Body of pancreas (tissue), 4 donors: ENCODE measurements around the gene CNP. TPM values are rescaled to one million over a fixed set of nuclear protein-coding genes. Genes with fewer than 3 reads are reported as not detected.
"Not testable (repeated sequence)": the region's sequence is repeated elsewhere in the genome, so short reads cannot be mapped to it uniquely, and the experiment has no call there.

Experiments used
- ATAC-seq: fragments of 150-250 bp; one replicate; pipeline ENCODE4 v1.9.1; 2016
- DNase-seq, 4 donors: peaks; one replicate each; pipeline ENCODE4 v3.0.0-alpha.2; 2019
- H3K27ac ChIP-seq, 4 donors: fragments of 200-600 bp; sonication (generic); 1 replicate in 3 of 4; 2 replicates in 1 of 4; pipeline versions ENCODE4 v1.5.1 to v1.6.1; 2016 to 2019; ENCODE audit warnings: mild to moderate bottlenecking in 1 of 4, mixed read lengths in 1 of 4, moderate library complexity in 1 of 4
- H3K27me3 ChIP-seq, 2 donors: fragments of 200-600 bp; sonication (generic); one replicate each; pipeline ENCODE4 v1.6.0; 2016; ENCODE audit warnings: mild to moderate bottlenecking in 1 of 2
- H3K36me3 ChIP-seq, 2 donors: fragments of 200-600 bp; sonication (generic); replicated peaks in 1 of 2; 2 replicates each; pipeline ENCODE4 v1.5.1; 2016; ENCODE audit warnings: low read depth in 2 of 2; ENCODE audit not compliant: insufficient read depth in 1 of 2
- H3K4me1 ChIP-seq: fragments of 200-600 bp; sonication (generic); one replicate; pipeline ENCODE4 v1.6.0; 2016
- H3K4me3 ChIP-seq, 2 donors: fragments of 200-600 bp; sonication (generic); 1 replicate in 1 of 2; 2 replicates in 1 of 2; pipeline ENCODE4 v1.5.1; 2016 to 2019
- H3K9me3 ChIP-seq, 3 donors: fragments of 200-600 bp; sonication (generic); 1 replicate in 2 of 3; 2 replicates in 1 of 3; pipeline ENCODE4 v1.5.1; 2016
- CTCF ChIP-seq, 7 experiments: fragments of 450-650 bp in 4 of 7; fragments of 200-600 bp in 3 of 7; sonication (generic) in 3 of 7; IDR thresholded peaks; one replicate each; pipeline ENCODE4 v1.5.1; 2016 to 2019; ENCODE audit warnings: antibody characterized with exemption in 7 of 7
- POLR2A ChIP-seq, 3 donors: fragments of 450-650 bp; IDR thresholded peaks; one replicate each; pipeline ENCODE4 v1.6.1; 2016; ENCODE audit warnings: antibody characterized with exemption in 3 of 3, mild to moderate bottlenecking in 2 of 3
- WGBS, 2 donors: methylation state at CpG; one replicate each; pipeline ENCODE4 v1.1.5; 2017; 5-methylcytosine and 5-hydroxymethylcytosine counted together
- intact Hi-C: fragments of 100-400 bp; cut with DNase I; formaldehyde crosslinking; loops from one replicate; pipeline ENCODE4 v1.15.1; 2023
- total RNA-seq, 2 donors: library from RNA; depleted of rRNA; stranded (reverse); fragments of >200 nt; gene quantifications; one replicate each; pipeline ENCODE4 v1.1.0, GENCODE V29; 2016

Gene CNP
- total RNA-seq, 2 donors from 2014 or later = 36.3 to 70.2 TPM

GRCh38 chr17:42010898-42011516, 44.4 kb downstream of the CNP start:
- TF ChIP-seq POLR2A (IDR thresholded peaks at IDR 0.05) (no peak), CTCF (IDR thresholded peaks at IDR 0.05) (no peak)
- DNase-seq (peak in 3 of 4 donors; percentile 20 to 47 (median 33)), ATAC-seq (peak; percentile 46)
- 89 to 95% methylated on average over 3 of the region's 3 CpGs for WGBS, 2 donors
- Histone ChIP-seq H3K9me3 (no peaks in the 10 kb centered on the region), H3K4me1 (peaks cover 38% of the 10 kb centered on the region), H3K27me3 (no peaks in the 10 kb centered on the region), H3K36me3 (no peaks in the 10 kb centered on the region), H3K27ac (no peak overlapping the region), H3K4me3 (no peak overlapping the region)
- intact Hi-C loops = no loop called here

- H3K9me3 ChIP-seq, H3K4me3 ChIP-seq, DNase-seq, H3K27ac ChIP-seq, H3K27me3 ChIP-seq, ATAC-seq, H3K36me3 ChIP-seq, intact Hi-C loops: not testable (repeated sequence)
- WGBS, 2 donors = 88 to 94% methylated on average over 4 of the region's 4 CpGs
- H3K4me1 ChIP-seq = peaks cover 41% of the 10 kb centered on the region
Measured at GRCh38 chr17:42012363-42012762, 45.8 kb downstream of the CNP start.

DNA sequence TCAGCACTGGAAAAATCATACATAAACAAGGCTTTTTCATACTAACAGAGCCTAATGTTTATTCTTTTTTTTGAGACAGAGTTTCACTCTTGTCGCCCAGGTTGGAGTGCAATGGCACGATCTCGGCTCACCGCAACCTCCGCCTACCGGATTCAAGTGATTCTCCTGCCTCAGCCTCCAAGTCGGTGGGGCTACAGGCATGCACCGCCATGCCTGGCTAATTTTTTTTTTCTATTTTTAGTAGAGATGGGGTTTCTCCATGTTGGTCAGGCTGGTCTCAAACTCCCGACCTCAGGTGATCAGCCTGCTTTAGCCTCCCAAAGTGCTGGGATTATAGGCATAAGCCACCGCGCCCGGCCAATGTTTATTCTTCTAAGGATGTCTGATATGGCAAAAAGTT, 47.1 kb downstream of the CNP start:
- H3K36me3 ChIP-seq, DNase-seq, H3K27ac ChIP-seq, intact Hi-C loops, ATAC-seq, H3K9me3 ChIP-seq, H3K27me3 ChIP-seq, H3K4me3 ChIP-seq: not testable (repeated sequence)
- WGBS, 2 donors = 78 to 86% methylated on average over 12 of the region's 12 CpGs
- H3K4me1 ChIP-seq = peaks cover 48% of the 10 kb centered on the region

- no peak for ATAC-seq
- no peaks in the 10 kb centered on the region for H3K36me3 ChIP-seq
- H3K27me3 ChIP-seq = no peaks in the 10 kb centered on the region
- TF ChIP-seq POLR2A (IDR thresholded peaks at IDR 0.05) (no peak), CTCF (IDR thresholded peaks at IDR 0.05) (no peak)
- intact Hi-C loops = no loop called here
- 1 to 2% methylated on average over 12 of the region's 12 CpGs for WGBS, 2 donors
- peak overlapping the region; percentile 84 to 94 (median 86) for H3K27ac ChIP-seq
- H3K9me3 ChIP-seq = no peaks in the 10 kb centered on the region
- peak overlapping the region; percentile 10 to 93 for H3K4me3 ChIP-seq
- H3K4me1 ChIP-seq = peaks cover 63% of the 10 kb centered on the region
- no peak for DNase-seq
Measured at GRCh38 chr17:42016411-42016831, 49.8 kb downstream of the CNP start.

DNA sequence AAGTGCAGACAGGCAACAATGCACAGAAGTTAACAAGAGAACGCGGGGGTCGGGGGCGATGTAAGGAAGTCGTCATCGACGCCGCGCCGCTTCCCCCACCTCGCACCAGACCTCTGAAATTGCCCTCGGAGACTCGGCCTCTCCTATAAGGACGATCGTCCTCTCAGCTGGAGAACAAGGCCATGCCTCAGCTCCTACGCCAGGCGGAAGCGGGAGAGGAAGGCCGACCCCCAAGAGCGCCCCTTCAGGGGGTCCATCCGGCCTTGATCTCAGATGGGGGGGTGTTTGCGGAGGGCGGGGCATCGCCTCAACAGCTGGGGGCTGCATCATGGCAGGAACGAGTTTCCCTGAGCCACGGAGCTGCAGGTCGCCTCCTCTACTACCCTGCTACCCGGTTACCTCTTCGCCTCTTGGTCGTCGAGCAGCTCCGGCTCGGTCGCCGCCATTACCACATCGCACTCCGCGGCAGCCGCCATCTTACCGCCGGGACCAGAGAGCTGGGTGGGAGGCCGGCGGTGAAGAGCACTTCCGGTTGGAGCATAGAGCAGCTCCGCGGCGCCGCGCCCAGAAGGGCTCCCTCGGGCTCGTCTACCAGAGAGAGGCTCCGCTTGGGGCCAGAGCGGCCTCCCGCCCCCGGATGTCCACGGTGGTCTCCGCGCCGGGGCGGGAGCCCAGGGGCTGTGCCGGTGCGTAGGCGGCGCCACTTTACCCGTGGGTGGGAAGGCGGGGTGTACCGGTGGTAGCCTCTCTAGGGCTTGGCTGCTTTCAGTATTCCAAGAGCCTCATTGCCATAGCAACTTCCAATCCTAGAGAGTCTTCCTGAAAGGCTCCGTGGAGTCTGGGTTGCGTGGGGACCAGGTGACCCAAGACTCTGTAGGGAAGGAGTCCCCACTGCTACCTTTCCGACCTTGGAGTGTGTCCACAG, 50.6 kb downstream of the CNP start, which contains the start of gene DNAJC7:
DNAJC7 (minus strand) TSS at position 499 of the 925 bp plus-strand sequence; CDS start at position 476, 23 bp downstream.
- Histone ChIP-seq H3K4me3 (peak within 1 kb of the TSS; percentile 10 to 93), H3K36me3 (no peaks in the 10 kb centered on the region), H3K4me1 (peaks cover 64% of the 10 kb centered on the region), H3K9me3 (no peaks in the 10 kb centered on the region), H3K27me3 (no peaks in the 10 kb centered on the region), H3K27ac (peak within 1 kb of the TSS; percentile 84 to 94 (median 86))
- intact Hi-C loops = no loop called here
- ATAC-seq (peak; percentile 91), DNase-seq (peak; percentile 88 to 93 (median 92))
- TF ChIP-seq CTCF (IDR thresholded peaks at IDR 0.05) (peak in 3 of 7 experiments; percentile 0 to 32 (median 3)), POLR2A (IDR thresholded peaks at IDR 0.05) (peak; percentile 59 to 85 (median 75))
- WGBS, 2 donors = 0% methylated on average over 17 to 68 of the region's 70 CpGs
